MM.1S (cell line): ENCODE data around the gene DDX21.

ENCODE experiments used
- DNase-seq: peaks from one replicate; pipeline ENCODE4 v3.0.0-alpha.2; 2015
- H2AFZ ChIP-seq: fragments of 300-600 bp; sonication (generic); 2 replicates; pipeline ENCODE4 v1.6.0; 2016; ENCODE audit warnings: antibody characterized with exemption, low read length
- H3F3A ChIP-seq: fragments of 300-600 bp; sonication (generic); 2 replicates; pipeline ENCODE4 v1.6.1; 2016; ENCODE audit warnings: mild to moderate bottlenecking, antibody characterized with exemption, low read length, moderate library complexity, mixed read lengths; ENCODE audit not compliant: insufficient read depth
- H3K27ac ChIP-seq: fragments of 300-600 bp; sonication (generic); 2 replicates; pipeline ENCODE4 v1.5.1; 2016; ENCODE audit warnings: mild to moderate bottlenecking, low read length
- H3K27me3 ChIP-seq: fragments of 300-600 bp; sonication (generic); replicated peaks from 2 replicates; pipeline ENCODE4 v1.6.0; 2016; ENCODE audit warnings: low read length; ENCODE audit not compliant: insufficient read depth
- H3K36me3 ChIP-seq: fragments of 300-600 bp; sonication (generic); replicated peaks from 2 replicates; pipeline ENCODE4 v1.6.1; 2016; ENCODE audit warnings: mild to moderate bottlenecking, low read length, mixed read lengths; ENCODE audit not compliant: insufficient read depth
- H3K4me1 ChIP-seq: fragments of 300-600 bp; sonication (generic); 2 replicates; pipeline ENCODE4 v1.6.1; 2016; ENCODE audit warnings: low read length, mixed read lengths
- H3K4me2 ChIP-seq: fragments of 300-600 bp; sonication (generic); 2 replicates; pipeline ENCODE4 v1.6.0; 2016; ENCODE audit warnings: low read depth, low read length
- H3K4me3 ChIP-seq: fragments of 300-600 bp; sonication (generic); 2 replicates; pipeline ENCODE4 v1.5.1; 2016; ENCODE audit warnings: low read length, mixed read lengths
- H3K79me2 ChIP-seq: fragments of 300-600 bp; sonication (generic); 2 replicates; pipeline ENCODE4 v1.6.1; 2016; ENCODE audit warnings: mixed run types, low read length, mixed read lengths
- H3K9ac ChIP-seq: fragments of 300-600 bp; sonication (generic); 2 replicates; pipeline ENCODE4 v1.6.1; 2016; ENCODE audit warnings: low read length, mixed read lengths
- H3K9me2 ChIP-seq: fragments of 300-600 bp; sonication (generic); replicated peaks from 2 replicates; pipeline ENCODE4 v1.6.1; 2016; ENCODE audit warnings: mild to moderate bottlenecking, low read length, mixed read lengths; ENCODE audit not compliant: insufficient read depth
- H3K9me3 ChIP-seq: fragments of 300-600 bp; sonication (generic); replicated peaks from 2 replicates; pipeline ENCODE4 v1.6.1; 2016; ENCODE audit warnings: mild to moderate bottlenecking, low read length, mixed read lengths; ENCODE audit not compliant: insufficient read depth
- H4K20me1 ChIP-seq: fragments of 300-600 bp; sonication (generic); 2 replicates; pipeline ENCODE4 v1.6.1; 2016; ENCODE audit warnings: mild to moderate bottlenecking, low read length, moderate library complexity, mixed read lengths; ENCODE audit not compliant: insufficient read depth
- CTCF ChIP-seq: fragments of 300-600 bp; sonication (generic); IDR thresholded peaks from 2 replicates; pipeline ENCODE4 v1.5.1; 2016; ENCODE audit warnings: antibody characterized with exemption, low read length, mixed read lengths
- EZH2 ChIP-seq: fragments of 300-600 bp; sonication (generic); optimal IDR thresholded peaks from 2 replicates; pipeline ENCODE3; 2017; ENCODE audit warnings: low read depth, mild to moderate bottlenecking, antibody characterized with exemption, low read length, mixed read lengths
- EZH2phosphoT487 ChIP-seq: fragments of 300-600 bp; sonication (generic); IDR thresholded peaks from 2 replicates; pipeline ENCODE4 v1.6.1; 2018; ENCODE audit warnings: antibody characterized with exemption, low read length

DDX21 gene

DNA sequence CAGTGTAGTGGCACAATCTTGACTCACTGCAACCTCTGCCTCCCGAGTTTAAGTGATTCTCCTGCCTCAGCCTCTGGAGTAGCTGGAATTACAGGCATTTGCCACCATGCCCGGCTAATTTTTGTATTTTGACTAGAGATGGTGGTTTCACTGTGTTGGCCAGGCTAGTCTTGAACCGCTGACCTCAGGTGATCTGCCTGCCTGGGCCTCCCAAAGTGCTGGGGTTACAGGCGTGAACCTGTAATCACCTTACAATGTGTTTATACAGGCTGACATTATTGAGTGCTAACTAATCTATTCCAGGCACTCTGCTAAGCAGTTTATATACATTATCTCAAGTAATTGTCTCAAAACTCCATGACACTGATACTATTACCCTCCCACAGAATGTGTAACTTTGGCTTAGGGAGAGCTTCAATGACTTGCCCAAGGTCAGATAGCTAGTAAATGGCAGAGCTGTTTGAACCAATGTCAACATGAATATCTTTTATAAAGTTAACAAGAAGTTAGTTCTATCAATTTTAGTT, 69.5 kb downstream of the DDX21 start:
- H3K4me3 ChIP-seq: no peak overlapping the region
- TF ChIP-seq CTCF (no peak), EZH2phosphoT487 (no peak), EZH2 (no peak)
- H3F3A ChIP-seq: no peaks in the 10 kb centered on the region
- no peaks in the 10 kb centered on the region for H3K36me3 ChIP-seq
- no peak overlapping the region for H2AFZ ChIP-seq
- no peaks in the 10 kb centered on the region for H3K4me1 ChIP-seq
- no peak for DNase-seq
- no peaks in the 10 kb centered on the region for H3K27me3 ChIP-seq
- H3K4me2 ChIP-seq: no peak overlapping the region
- no peaks in the 10 kb centered on the region for H3K9me3 ChIP-seq
- H3K79me2 ChIP-seq: no peaks in the 10 kb centered on the region
- no peaks in the 10 kb centered on the region for H3K9me2 ChIP-seq
- H3K9ac ChIP-seq: no peak overlapping the region
- no peak overlapping the region for H3K27ac ChIP-seq
- no peaks in the 10 kb centered on the region for H4K20me1 ChIP-seq

DNA sequence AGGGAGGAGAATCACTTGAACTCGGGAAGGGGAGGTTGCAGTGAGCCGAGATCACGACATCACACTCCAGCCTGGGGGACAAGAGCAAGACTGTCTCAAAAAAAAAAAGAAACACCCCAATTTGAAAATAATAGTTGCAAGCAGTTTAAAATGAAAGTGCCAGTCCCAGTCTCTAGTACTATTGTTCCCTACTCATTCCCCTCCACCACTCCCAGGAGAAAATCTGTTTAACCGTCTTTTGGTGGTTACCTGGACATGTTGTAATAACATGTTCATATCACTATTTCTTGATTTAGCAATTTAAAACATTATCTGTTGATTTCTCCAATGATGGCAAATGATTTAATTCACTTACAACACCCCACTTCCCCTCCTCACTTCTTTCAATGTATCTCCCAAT, 77.3 kb downstream of the DDX21 start:
- no peak for TF ChIP-seq CTCF
- TF ChIP-seq EZH2: no peak
- TF ChIP-seq EZH2phosphoT487: no peak
- no peak overlapping the region for H3K9ac ChIP-seq
- no peak overlapping the region for H2AFZ ChIP-seq
- no peaks in the 10 kb centered on the region for H3K36me3 ChIP-seq
- no peaks in the 10 kb centered on the region for H3F3A ChIP-seq
- DNase-seq: no peak
- no peaks in the 10 kb centered on the region for H3K9me3 ChIP-seq
- H4K20me1 ChIP-seq: no peaks in the 10 kb centered on the region
- no peaks in the 10 kb centered on the region for H3K9me2 ChIP-seq
- H3K27me3 ChIP-seq: no peaks in the 10 kb centered on the region
- no peaks in the 10 kb centered on the region for H3K79me2 ChIP-seq
- H3K27ac ChIP-seq: no peak overlapping the region
- no peak overlapping the region for H3K4me2 ChIP-seq
- H3K4me3 ChIP-seq: no peak overlapping the region
- H3K4me1 ChIP-seq: no peaks in the 10 kb centered on the region
